ENCODE results near the gene BBS1. TPM values are rescaled to one million over a fixed set of nuclear protein-coding genes. Genes with fewer than 3 reads are reported as not detected.

BBS1 gene
- total RNA-seq, 1 donor from 2014 or later, result 51.1 TPM

DNA sequence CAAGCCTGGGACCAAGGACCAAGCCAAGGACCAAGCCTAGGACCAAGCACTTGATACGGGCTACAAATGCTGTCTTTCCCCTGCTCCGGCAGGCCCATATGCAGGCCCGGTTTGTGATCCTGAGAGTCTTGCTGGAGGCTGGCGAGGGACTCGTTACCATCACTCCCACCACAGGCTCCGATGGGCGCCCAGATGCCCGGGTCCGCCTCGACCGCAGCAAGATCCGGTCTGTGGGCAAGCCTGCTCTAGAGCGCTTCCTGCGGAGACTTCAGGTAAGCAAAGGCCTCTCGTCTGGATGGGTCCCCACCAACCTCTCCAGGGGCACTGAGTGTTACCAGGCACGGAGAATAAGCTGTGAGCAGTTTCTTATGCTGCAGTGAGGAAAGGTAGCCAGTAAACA lies 13.2 kb upstream of the BBS1 start:
- Mint-ChIP-seq H3K9me3 (ENCODE audit: unreplicated experiment) (no peaks in the 10 kb centered on the region), H3K4me1 (ENCODE audit: unreplicated experiment) (no peaks in the 10 kb centered on the region), H3K27me3 (ENCODE audit: unreplicated experiment) (no peaks in the 10 kb centered on the region), H3K4me3 (ENCODE audit: unreplicated experiment) (no peak overlapping the region), H3K27ac (ENCODE audit: unreplicated experiment) (no peak overlapping the region), H3K36me3 (ENCODE audit: unreplicated experiment) (peaks cover 15% of the 10 kb centered on the region)
- TF ChIP-seq, protein P1, sequence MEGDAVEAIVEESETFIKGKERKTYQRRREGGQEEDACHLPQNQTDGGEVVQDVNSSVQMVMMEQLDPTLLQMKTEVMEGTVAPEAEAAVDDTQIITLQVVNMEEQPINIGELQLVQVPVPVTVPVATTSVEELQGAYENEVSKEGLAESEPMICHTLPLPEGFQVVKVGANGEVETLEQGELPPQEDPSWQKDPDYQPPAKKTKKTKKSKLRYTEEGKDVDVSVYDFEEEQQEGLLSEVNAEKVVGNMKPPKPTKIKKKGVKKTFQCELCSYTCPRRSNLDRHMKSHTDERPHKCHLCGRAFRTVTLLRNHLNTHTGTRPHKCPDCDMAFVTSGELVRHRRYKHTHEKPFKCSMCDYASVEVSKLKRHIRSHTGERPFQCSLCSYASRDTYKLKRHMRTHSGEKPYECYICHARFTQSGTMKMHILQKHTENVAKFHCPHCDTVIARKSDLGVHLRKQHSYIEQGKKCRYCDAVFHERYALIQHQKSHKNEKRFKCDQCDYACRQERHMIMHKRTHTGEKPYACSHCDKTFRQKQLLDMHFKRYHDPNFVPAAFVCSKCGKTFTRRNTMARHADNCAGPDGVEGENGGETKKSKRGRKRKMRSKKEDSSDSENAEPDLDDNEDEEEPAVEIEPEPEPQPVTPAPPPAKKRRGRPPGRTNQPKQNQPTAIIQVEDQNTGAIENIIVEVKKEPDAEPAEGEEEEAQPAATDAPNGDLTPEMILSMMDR (IDR thresholded peaks at IDR 0.05), result no peak
- no peak for DNase-seq (ENCODE audit: extremely low spot score, unreplicated experiment)

DNA sequence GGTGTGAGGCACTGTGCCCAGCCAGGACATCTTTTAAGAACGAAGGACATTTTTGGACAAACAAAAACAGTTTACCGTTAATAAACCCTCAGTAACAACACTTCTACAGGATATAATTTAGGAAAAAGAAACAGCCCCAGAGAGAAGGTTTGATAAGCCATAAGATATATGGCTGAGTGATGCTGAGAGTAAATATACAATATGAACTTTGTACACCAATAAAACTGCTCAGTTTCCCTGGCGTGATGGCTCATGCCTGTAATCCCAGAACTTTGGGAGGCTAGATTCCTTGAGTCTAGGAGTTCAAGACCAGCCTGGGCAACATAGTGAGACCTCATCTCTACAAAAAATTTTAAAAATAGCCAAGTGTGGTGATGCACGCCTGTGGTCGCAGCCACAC lies 11.9 kb upstream of the BBS1 start:
- Mint-ChIP-seq H3K36me3 (ENCODE audit: unreplicated experiment) (peaks cover 11% of the 10 kb centered on the region), H3K4me1 (ENCODE audit: unreplicated experiment) (no peaks in the 10 kb centered on the region), H3K9me3 (ENCODE audit: unreplicated experiment) (no peaks in the 10 kb centered on the region), H3K4me3 (ENCODE audit: unreplicated experiment) (no peak overlapping the region), H3K27me3 (ENCODE audit: unreplicated experiment) (no peaks in the 10 kb centered on the region), H3K27ac (ENCODE audit: unreplicated experiment) (no peak overlapping the region)
- TF ChIP-seq, protein P1 (IDR thresholded peaks at IDR 0.05), result no peak
- no peak for DNase-seq (ENCODE audit: extremely low spot score, unreplicated experiment)

DNA sequence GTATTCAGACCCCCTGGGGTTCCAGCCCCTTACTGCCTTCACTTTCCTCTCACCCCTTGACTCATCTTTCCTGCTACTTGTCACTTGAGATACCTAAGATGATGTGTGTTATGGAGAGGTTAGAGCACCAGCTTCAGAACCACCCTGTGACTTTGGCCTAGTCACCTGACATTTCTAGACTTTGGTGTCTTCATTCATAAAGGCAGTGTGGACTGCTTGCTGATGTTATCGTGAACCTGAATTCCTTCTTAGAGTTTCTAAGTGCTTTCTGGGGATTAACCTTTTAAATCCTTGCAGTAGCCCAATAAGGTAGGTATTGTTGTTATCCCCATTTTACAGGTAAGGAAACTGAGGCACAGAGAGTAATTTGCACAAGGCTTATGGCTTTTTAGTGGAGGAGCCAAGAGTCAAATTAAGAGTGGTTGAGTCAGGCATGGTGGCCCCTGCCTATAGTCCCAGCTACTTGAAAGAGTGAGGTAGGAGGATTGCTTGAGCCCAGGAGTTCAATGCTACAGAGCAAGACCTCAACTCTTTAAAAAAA lies 5.1 kb upstream of the BBS1 start:
- Mint-ChIP-seq H3K4me1 (ENCODE audit: unreplicated experiment) (peaks cover 3% of the 10 kb centered on the region), H3K9me3 (ENCODE audit: unreplicated experiment) (no peaks in the 10 kb centered on the region), H3K36me3 (ENCODE audit: unreplicated experiment) (peaks cover 8% of the 10 kb centered on the region), H3K27me3 (ENCODE audit: unreplicated experiment) (no peaks in the 10 kb centered on the region), H3K4me3 (ENCODE audit: unreplicated experiment) (no peak overlapping the region), H3K27ac (ENCODE audit: unreplicated experiment) (no peak overlapping the region)
- DNase-seq (ENCODE audit: extremely low spot score, unreplicated experiment), result no peak
- TF ChIP-seq, protein P1 (IDR thresholded peaks at IDR 0.05), result no peak

DNA sequence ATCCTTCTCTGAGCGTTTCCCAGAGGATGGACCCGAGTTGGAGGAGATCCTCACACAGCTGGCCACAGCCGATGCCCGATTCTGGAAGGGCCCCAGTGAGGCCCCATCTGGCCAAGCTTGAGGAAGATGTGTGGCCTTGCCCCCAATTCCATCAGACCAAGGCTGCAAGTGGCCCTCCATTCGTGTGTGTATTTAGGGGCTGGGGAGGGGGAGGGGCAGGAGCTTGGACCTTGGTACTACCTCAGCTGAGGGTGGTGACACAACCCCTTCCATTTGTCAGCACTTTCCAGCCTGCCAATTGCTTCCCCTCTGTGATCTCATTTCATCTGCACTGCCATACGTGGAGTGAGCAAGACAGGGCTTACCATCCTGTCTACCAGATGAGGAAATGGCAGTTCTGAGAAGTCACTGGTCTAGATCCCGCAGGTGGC lies 1.3 kb upstream of the BBS1 start:
- Mint-ChIP-seq H3K9me3 (ENCODE audit: unreplicated experiment) (no peaks in the 10 kb centered on the region), H3K4me3 (ENCODE audit: unreplicated experiment) (no peak overlapping the region), H3K27me3 (ENCODE audit: unreplicated experiment) (no peaks in the 10 kb centered on the region), H3K36me3 (ENCODE audit: unreplicated experiment) (peaks cover 2% of the 10 kb centered on the region), H3K4me1 (ENCODE audit: unreplicated experiment) (peaks cover 14% of the 10 kb centered on the region), H3K27ac (ENCODE audit: unreplicated experiment) (no peak overlapping the region)
- no peak for DNase-seq (ENCODE audit: extremely low spot score, unreplicated experiment)
- TF ChIP-seq, protein P1 (IDR thresholded peaks at IDR 0.05), result no peak

DNA sequence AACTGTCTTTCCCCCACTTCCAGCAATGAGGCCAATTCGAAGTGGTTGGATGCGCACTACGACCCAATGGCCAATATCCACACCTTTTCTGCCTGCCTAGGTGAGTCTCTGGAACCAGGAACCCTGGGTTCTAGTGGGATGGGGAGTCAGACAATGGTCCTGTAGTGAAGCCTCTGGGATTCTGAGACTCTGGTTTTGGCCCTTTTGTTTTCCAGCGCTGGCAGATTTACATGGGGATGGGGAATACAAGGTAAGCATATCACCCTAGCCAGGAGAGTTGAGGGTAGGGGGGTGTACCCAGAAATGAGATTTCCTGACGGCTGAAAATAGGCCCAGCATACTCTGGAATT lies 530 bp downstream of the BBS1 start:
- TF ChIP-seq, protein P1 (IDR thresholded peaks at IDR 0.05), result no peak
- Mint-ChIP-seq H3K36me3 (ENCODE audit: unreplicated experiment) (peaks cover 11% of the 10 kb centered on the region), H3K4me1 (ENCODE audit: unreplicated experiment) (peaks cover 14% of the 10 kb centered on the region), H3K9me3 (ENCODE audit: unreplicated experiment) (no peaks in the 10 kb centered on the region), H3K27me3 (ENCODE audit: unreplicated experiment) (no peaks in the 10 kb centered on the region), H3K4me3 (ENCODE audit: unreplicated experiment) (peak overlapping the region; percentile 93), H3K27ac (ENCODE audit: unreplicated experiment) (peak overlapping the region; percentile 82)
- no peak for DNase-seq (ENCODE audit: extremely low spot score, unreplicated experiment)

Measured in osteocyte (in vitro differentiated cells).